Keratinocyte (primary cell): Measurements from ENCODE around the gene APLP2. TPM values are rescaled to one million over a fixed set of nuclear protein-coding genes. Genes with fewer than 3 reads are reported as not detected.

Source experiments
- DNase-seq: peaks from one replicate; pipeline ENCODE4 v3.0.0-alpha.2; 2011; ENCODE audit warnings: low read depth, missing footprints, low spot score
- FAIRE-seq: peaks from 2 replicates; lab custom pipeline; 2011; peaks lifted over from hg19 to GRCh38; lab: Jason Lieb, UNC
- H2AFZ ChIP-seq: 2 replicates; pipeline ENCODE4 v1.6.0; 2012; ENCODE audit warnings: low read length, control low read depth, inconsistent platforms; ENCODE audit not compliant: control insufficient read depth
- H3K27ac ChIP-seq: 2 replicates; pipeline ENCODE4 v1.5.1; 2011; ENCODE audit warnings: low read length; ENCODE audit not compliant: control insufficient read depth, insufficient read depth
- H3K27me3 ChIP-seq: 3 replicates; pipeline ENCODE4 v1.6.0; 2011; ENCODE audit warnings: low read length; ENCODE audit not compliant: control insufficient read depth, insufficient read depth; ENCODE audit errors: extremely low read depth
- H3K36me3 ChIP-seq, 2 experiments: 2 replicates in 1 of 2; 3 replicates in 1 of 2; pipeline ENCODE4 v1.5.1; 2011; ENCODE audit warnings: low read length in 2 of 2, mild to moderate bottlenecking in 1 of 2; ENCODE audit not compliant: control insufficient read depth in 2 of 2, insufficient read depth in 2 of 2; ENCODE audit errors: extremely low read depth in 1 of 2
- H3K4me1 ChIP-seq: 3 replicates; pipeline ENCODE4 v1.5.1; 2011; ENCODE audit warnings: low read length; ENCODE audit not compliant: control insufficient read depth, insufficient read depth; ENCODE audit errors: extremely low read depth
- H3K4me2 ChIP-seq: 3 replicates; pipeline ENCODE4 v1.6.0; 2011; ENCODE audit warnings: low read depth, low read length; ENCODE audit not compliant: control insufficient read depth, insufficient read depth; ENCODE audit errors: extremely low read depth
- H3K4me3 ChIP-seq, 3 experiments: fragments of 200-600 bp in 1 of 3; sonication (generic) in 1 of 3; 2 replicates in 2 of 3; 3 replicates in 1 of 3; pipeline ENCODE4 v1.5.1; 2011 to 2016; ENCODE audit warnings: low read length in 3 of 3, mild to moderate bottlenecking in 3 of 3, control low read depth in 2 of 3, inconsistent platforms in 1 of 3, low read depth in 1 of 3, mixed read lengths in 1 of 3, mixed run types in 1 of 3, moderate library complexity in 1 of 3; ENCODE audit not compliant: control insufficient read depth in 2 of 3, insufficient read depth in 2 of 3; ENCODE audit errors: extremely low read depth in 1 of 3
- H3K79me2 ChIP-seq: 2 replicates; pipeline ENCODE4 v1.6.0; 2012; ENCODE audit warnings: low read length; ENCODE audit not compliant: control insufficient read depth, insufficient read depth
- H3K9ac ChIP-seq: 3 replicates; pipeline ENCODE4 v1.6.0; 2011; ENCODE audit warnings: low read length; ENCODE audit not compliant: control insufficient read depth, insufficient read depth; ENCODE audit errors: extremely low read depth
- H3K9me1 ChIP-seq: 3 replicates; pipeline ENCODE4 v1.6.0; 2011; ENCODE audit warnings: low read length; ENCODE audit not compliant: control insufficient read depth, insufficient read depth; ENCODE audit errors: extremely low read depth
- H3K9me3 ChIP-seq: 2 replicates; pipeline ENCODE4 v1.5.1; 2012; ENCODE audit warnings: low read depth, low read length; ENCODE audit not compliant: control insufficient read depth
- H4K20me1 ChIP-seq: 3 replicates; pipeline ENCODE4 v1.6.0; 2011; ENCODE audit warnings: low read length; ENCODE audit not compliant: control insufficient read depth, insufficient read depth; ENCODE audit errors: extremely low read depth
- EZH2 ChIP-seq: IDR thresholded peaks from one replicate; pipeline ENCODE4 v1.6.1; 2012; ENCODE audit warnings: inconsistent platforms, mild to moderate bottlenecking, low read length, moderate library complexity
- dilution Hi-C: fragments of 300-500 bp; cut with MboI; formaldehyde crosslinking; loops from one replicate; pipeline ENCODE4 v1.7.0; 2020; ENCODE audit warnings: low sequenced_read_pairs; ENCODE audit not compliant: extremely low pct_ligation_motif_present
- polyA plus RNA-seq, 5 experiments: library from polyadenylated mRNA; depleted of rRNA in 3 of 5; stranded (reverse) in 3 of 5; stranded (forward) in 1 of 5; unstranded in 1 of 5; fragments of >200 nt; gene quantifications; 1 replicate in 1 of 5; 2 replicates in 3 of 5; 3 replicates in 1 of 5; pipeline versions ENCODE4 v1.2.1 to v1.2.3, GENCODE V29; 2011 to 2012; ENCODE audit warnings: missing spikeins in 2 of 5, low read depth in 1 of 5, low replicate concordance in 1 of 5
- TF ChIP-seq, protein P1 (sequence below), 3 experiments: IDR thresholded peaks in 1 of 3; conservative IDR thresholded peaks in 1 of 3; optimal IDR thresholded peaks in 1 of 3; 2 replicates in 2 of 3; 3 replicates in 1 of 3; pipeline versions ENCODE3 to v1.5.1; 2011; ENCODE audit warnings: low read length in 3 of 3, mild to moderate bottlenecking in 3 of 3, moderate library complexity in 2 of 3, control low read depth in 1 of 3, inconsistent platforms in 1 of 3; ENCODE audit not compliant: insufficient read depth in 2 of 3; ENCODE audit errors: extremely low read depth in 1 of 3

The APLP2 gene
- polyA plus RNA-seq, 1 donor (not counting 4 experiments of a cell fraction or from before 2014, with no cell fraction given) = 531 TPM

DNA sequence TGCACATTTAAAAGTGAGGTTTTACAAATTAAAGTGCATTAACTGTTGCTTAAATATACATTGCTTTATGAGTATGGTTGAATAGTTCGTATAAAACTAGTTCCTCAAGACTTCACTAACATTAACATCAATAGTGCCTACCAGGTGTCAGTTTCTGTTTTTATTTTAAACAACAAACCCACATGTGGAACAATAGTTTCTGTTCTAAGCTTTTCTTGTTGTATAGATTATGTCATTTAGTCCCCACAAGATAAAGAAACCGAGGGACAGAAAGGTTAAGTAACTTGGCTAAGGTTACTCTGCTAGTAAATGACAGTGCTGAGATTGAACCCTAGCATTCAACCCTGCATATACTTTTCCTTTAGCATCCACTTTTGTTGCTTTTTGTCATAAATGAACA is 48.5 kb downstream of the APLP2 start:
- no peak overlapping the region for H2AFZ ChIP-seq
- FAIRE-seq = no peak
- H3K4me2 ChIP-seq = no peak overlapping the region
- no peak overlapping the region for H3K27ac ChIP-seq
- H3K9ac ChIP-seq = no peak overlapping the region
- H3K4me3 ChIP-seq = no peak overlapping the region
- no peaks in the 10 kb centered on the region for H4K20me1 ChIP-seq
- no peak for TF ChIP-seq EZH2
- TF ChIP-seq, protein P1, sequence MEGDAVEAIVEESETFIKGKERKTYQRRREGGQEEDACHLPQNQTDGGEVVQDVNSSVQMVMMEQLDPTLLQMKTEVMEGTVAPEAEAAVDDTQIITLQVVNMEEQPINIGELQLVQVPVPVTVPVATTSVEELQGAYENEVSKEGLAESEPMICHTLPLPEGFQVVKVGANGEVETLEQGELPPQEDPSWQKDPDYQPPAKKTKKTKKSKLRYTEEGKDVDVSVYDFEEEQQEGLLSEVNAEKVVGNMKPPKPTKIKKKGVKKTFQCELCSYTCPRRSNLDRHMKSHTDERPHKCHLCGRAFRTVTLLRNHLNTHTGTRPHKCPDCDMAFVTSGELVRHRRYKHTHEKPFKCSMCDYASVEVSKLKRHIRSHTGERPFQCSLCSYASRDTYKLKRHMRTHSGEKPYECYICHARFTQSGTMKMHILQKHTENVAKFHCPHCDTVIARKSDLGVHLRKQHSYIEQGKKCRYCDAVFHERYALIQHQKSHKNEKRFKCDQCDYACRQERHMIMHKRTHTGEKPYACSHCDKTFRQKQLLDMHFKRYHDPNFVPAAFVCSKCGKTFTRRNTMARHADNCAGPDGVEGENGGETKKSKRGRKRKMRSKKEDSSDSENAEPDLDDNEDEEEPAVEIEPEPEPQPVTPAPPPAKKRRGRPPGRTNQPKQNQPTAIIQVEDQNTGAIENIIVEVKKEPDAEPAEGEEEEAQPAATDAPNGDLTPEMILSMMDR (optimal IDR thresholded peaks at IDR 0.05 in 1 of 3, IDR thresholded peaks at IDR 0.05 in 1 of 3, conservative IDR thresholded peaks at IDR 0.05 in 1 of 3; ENCODE audit: extremely low read depth in 1 of 3, insufficient read depth in 2 of 3, low read length in 3 of 3) = no peak
- DNase-seq = no peak
- dilution Hi-C loops = no loop called here
- peaks cover 11 to 24% of the 10 kb centered on the region in 2 experiments for H3K36me3 ChIP-seq
- H3K9me3 ChIP-seq = no peaks in the 10 kb centered on the region
- H3K79me2 ChIP-seq = peaks cover 39% of the 10 kb centered on the region
- no peaks in the 10 kb centered on the region for H3K4me1 ChIP-seq
- no peaks in the 10 kb centered on the region for H3K27me3 ChIP-seq
- H3K9me1 ChIP-seq = no peaks in the 10 kb centered on the region

DNA sequence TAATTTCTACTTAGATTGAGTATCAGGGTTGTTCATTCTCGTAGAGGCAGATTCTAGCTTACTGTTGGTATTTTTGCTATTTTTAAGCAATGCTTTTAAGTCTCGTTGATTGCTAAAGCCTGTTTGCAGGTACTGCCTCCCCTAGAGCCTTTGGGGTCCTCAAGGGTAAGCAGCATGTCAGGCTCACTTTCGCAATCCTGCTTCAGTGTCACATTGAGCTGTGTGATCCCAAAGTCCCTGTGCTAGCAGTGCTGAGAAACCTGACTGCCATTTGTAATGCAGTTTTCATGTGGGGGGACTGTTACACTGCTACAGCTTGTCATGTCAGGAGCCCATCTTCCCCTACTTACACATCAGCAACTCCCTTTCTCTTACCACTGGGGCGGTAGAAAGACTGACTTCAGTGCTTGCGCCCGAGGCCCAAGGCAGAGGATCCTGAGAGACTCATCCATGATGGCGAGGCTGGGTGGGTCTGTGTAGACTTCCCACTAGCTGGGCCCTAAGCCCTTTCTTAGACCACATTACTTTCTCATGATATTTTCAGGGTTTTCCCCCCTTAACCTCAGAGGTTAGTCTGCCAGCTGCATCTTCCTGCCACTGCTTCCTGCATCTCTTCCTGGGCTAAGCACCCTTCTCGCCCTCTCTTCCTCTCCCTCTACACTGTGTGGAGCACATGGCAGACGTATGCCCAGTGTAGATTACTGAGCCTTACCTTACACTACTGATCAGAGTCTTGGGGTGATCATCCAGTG is 49.1 kb downstream of the APLP2 start:
- H3K27ac ChIP-seq = no peak overlapping the region
- DNase-seq = no peak
- H3K4me2 ChIP-seq = no peak overlapping the region
- H3K9me1 ChIP-seq = no peaks in the 10 kb centered on the region
- H3K4me1 ChIP-seq = peaks cover 3% of the 10 kb centered on the region
- H3K36me3 ChIP-seq = peaks cover 17 to 24% of the 10 kb centered on the region in 2 experiments
- FAIRE-seq = no peak
- no peak overlapping the region for H2AFZ ChIP-seq
- TF ChIP-seq, protein P1 (optimal IDR thresholded peaks at IDR 0.05 in 1 of 3, IDR thresholded peaks at IDR 0.05 in 1 of 3, conservative IDR thresholded peaks at IDR 0.05 in 1 of 3; ENCODE audit: extremely low read depth in 1 of 3, insufficient read depth in 2 of 3, low read length in 3 of 3) = no peak
- TF ChIP-seq EZH2 = no peak
- H3K27me3 ChIP-seq = no peaks in the 10 kb centered on the region
- dilution Hi-C loops = no loop called here
- H3K9me3 ChIP-seq = no peaks in the 10 kb centered on the region
- H3K79me2 ChIP-seq = peaks cover 34% of the 10 kb centered on the region
- H3K4me3 ChIP-seq = no peak overlapping the region
- no peaks in the 10 kb centered on the region for H4K20me1 ChIP-seq
- no peak overlapping the region for H3K9ac ChIP-seq
